GM18499 (cell line): ENCODE results near the gene SLC3A2.
A peak's percentile ranks its signal among the peaks of the same experiment; 100 is the strongest.

Experiments used
- ATAC-seq: cut with Tn5 transposase; IDR thresholded peaks from one replicate; pipeline ENCODE4 v1.9.1; 2021; ENCODE audit warnings: moderate number of reproducible peaks; ENCODE audit not compliant: insufficient read depth, unreplicated experiment

The SLC3A2 gene

DNA sequence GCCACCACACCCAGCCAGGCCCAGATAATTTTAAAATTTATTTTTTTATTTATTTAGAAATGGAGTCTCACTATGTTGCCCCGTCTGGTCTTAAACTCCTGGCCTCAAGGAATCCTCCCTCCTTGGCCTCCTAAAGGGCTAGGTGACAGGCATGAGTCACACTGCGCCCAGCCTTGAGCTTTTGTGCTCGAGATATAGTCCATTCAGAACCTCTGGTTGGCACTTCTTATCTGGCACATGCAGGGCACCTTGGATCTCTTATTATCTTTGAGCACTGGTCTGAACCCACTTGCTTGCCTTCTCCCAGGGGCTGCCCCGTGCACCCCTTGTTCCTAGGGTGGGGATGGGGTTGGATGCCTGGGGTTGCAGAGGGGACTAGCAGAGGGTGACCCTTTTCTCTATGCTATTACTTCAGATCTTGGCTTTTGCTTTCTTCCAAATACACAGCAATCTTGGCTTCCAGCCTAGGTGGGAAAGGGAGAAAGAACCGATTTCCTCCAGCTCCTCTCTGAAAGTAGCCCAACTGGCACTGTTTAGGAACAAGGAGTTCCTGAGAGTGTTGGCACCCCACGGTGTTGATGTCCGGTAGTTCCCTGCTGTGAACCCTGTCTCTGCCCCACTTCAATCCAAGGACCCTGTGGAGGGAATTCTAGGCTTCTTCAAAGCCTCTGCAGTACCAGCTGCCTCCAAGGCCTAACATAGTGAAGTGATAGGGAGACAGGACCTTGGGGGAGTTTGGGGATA is 1.3 kb upstream of the SLC3A2 start:
- ATAC-seq = no peak

DNA sequence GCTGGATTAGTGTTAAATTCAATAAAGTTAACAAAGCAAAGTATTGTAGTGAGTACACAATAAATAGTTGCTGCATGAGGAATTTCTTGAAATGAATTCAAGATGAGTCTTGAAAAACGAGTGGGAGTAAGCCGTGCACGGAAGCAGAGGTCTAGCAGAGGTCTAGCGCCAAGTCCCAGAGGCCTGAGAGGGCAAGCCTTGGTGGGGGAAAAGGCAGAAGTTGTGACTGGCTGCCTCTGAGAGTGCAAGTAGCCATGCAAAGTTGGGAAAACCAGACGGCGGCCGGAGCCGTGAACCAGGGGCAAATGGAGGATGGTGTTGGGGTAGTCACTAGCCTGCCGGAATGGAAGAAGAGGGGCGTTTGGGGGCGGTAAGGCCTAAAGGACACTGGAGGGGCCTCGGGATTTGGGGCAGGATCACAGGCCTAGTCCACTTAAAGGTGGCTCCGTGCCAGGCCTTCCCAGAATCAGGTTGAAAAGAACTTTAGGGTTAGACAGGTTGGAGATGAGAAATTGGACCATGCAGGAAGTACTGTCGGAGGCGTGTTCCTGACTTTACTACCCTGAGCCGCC is 379 bp upstream of the SLC3A2 start:
- ATAC-seq = no peak

DNA sequence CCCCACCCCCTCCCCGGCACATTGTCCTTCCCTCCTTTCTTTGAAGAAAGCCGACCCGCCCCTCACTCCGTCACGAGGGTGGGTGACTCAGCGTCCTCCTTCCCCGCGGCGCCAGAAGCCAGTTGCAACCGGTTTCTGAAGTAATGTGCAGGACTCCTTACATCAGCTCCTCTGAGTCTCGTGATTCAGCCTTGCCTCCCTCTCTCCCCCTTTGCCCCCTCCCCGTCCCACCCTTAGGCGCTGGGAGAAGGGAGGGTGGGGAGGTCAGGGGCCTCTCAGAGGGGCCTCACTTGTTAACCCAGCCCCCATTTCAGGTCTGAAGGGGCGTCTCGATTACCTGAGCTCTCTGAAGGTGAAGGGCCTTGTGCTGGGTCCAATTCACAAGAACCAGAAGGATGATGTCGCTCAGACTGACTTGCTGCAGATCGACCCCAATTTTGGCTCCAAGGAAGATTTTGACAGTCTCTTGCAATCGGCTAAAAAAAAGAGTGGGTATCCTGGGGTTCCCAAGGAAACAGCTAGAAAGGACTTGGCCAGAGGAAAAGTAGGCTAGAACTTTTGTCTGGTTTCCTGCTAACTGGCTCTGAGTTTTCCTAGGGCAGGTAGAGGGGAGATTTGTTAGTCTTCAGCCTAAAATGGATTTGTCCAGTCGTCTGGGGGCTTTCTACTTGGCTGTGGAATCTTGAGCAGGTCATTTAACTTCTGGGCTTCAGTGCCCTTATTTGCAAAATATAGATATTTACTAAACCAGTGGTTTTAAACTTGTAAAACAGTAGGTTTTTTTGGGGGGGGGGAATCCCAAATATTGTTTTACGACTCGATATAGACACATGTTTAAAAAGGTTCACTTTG is 1.1 kb downstream of the SLC3A2 start:
- peak; percentile 32 for ATAC-seq

DNA sequence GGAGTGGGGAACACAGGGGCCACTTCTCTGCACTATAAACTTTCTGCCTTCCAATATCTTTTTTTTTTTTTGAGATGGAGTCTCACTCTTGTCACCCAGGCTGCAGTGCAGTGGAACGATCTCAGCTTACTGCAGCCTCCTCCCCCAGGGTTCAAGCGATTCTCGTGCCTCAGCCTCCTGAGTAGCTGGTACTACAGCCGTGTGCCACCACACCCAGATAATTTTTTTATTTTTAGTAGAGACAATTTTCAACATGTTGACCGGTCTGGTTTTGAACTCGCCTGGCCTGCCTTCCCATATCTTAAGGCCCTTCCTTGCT is 1.7 kb downstream of the SLC3A2 start:
- no peak for ATAC-seq

DNA sequence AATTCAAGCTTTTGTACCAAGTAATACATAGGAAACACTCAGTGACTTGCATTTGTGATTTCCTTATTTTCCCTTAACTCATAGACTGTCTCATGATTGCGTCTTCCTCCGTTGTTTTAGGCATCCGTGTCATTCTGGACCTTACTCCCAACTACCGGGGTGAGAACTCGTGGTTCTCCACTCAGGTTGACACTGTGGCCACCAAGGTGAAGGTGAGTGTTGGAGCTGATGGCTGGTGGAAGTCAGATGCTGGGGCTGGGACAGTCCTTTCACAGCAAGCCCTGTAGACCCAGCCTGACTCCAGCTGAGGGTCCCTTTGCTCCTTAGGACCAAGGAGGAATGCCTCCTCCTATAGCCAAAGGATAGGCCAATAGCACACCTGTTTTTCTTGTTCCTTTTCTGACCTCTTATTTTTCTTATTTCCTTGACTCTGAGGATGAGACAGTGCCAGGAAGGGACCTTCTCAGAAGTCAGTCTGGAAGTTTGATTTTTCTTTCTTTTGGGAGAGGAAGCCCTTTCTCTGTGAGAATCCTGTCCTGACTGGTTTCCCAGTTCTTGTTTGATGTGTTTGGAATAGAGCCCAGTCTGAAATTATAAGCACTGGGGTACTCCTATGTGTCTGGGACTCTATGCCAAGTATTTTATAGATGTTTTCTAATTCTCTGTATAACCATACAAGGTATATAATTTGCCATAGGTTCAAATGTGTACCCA is 2.2 kb downstream of the SLC3A2 start:
- ATAC-seq = no peak

DNA sequence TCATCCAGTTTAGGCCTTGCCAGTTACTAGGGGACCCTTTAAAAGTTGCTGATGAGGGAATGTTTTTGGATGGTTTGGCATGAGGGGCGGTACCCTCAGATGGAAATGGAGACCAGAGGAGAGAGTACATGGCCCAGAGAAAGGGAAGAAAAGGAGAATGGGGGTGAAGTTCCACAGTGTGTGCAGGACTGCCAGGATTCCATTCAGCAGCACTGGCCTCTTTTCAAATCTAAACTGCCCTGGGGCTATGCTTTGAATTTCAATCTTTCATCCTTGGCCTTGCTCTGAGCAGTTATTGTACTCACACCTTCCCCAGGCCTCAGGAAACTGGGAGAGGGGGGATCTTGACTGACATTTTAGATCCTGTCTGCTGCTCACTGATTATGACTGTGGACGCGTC is 3.0 kb downstream of the SLC3A2 start:
- no peak for ATAC-seq

DNA sequence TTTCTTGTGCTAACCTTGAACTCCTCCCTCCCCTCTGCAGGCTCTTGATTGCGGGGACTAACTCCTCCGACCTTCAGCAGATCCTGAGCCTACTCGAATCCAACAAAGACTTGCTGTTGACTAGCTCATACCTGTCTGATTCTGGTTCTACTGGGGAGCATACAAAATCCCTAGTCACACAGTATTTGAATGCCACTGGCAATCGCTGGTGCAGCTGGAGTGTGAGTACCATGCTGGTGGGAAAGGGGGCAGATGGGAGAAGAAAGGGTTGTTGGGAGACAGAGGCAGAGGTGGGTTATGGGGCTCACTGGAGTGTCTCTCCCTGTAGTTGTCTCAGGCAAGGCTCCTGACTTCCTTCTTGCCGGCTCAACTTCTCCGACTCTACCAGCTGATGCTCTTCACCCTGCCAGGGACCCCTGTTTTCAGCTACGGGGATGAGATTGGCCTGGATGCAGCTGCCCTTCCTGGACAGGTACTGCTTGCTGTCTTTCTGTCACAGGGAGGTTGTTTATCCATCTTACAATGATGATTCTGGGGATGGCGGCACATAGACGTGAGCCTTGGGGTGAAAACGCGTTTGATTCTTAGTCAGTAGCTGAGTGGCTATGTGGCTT is 4.5 kb downstream of the SLC3A2 start:
- ATAC-seq = no peak

DNA sequence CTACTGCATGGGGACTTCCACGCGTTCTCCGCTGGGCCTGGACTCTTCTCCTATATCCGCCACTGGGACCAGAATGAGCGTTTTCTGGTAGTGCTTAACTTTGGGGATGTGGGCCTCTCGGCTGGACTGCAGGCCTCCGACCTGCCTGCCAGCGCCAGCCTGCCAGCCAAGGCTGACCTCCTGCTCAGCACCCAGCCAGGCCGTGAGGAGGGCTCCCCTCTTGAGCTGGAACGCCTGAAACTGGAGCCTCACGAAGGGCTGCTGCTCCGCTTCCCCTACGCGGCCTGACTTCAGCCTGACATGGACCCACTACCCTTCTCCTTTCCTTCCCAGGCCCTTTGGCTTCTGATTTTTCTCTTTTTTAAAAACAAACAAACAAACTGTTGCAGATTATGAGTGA is 7.7 kb downstream of the SLC3A2 start:
- ATAC-seq = no peak

DNA sequence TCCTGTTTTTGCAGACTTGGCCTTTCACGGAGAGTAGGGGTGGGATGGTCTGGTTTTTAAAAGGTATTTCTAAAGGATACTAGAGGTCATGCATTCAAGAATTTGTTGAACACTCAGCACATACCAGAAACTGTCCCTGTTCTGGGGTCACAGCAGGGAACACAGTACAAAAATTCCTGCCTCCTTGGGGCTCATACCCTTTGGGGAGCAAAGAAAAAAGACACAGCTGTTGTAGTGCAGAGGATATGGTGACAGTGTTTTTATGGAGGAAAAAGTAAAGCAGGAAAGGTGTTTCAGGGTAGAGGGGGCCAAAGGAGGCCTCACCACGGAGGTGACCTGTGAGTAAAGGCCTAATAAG is 8.4 kb downstream of the SLC3A2 start:
- ATAC-seq = no peak

DNA sequence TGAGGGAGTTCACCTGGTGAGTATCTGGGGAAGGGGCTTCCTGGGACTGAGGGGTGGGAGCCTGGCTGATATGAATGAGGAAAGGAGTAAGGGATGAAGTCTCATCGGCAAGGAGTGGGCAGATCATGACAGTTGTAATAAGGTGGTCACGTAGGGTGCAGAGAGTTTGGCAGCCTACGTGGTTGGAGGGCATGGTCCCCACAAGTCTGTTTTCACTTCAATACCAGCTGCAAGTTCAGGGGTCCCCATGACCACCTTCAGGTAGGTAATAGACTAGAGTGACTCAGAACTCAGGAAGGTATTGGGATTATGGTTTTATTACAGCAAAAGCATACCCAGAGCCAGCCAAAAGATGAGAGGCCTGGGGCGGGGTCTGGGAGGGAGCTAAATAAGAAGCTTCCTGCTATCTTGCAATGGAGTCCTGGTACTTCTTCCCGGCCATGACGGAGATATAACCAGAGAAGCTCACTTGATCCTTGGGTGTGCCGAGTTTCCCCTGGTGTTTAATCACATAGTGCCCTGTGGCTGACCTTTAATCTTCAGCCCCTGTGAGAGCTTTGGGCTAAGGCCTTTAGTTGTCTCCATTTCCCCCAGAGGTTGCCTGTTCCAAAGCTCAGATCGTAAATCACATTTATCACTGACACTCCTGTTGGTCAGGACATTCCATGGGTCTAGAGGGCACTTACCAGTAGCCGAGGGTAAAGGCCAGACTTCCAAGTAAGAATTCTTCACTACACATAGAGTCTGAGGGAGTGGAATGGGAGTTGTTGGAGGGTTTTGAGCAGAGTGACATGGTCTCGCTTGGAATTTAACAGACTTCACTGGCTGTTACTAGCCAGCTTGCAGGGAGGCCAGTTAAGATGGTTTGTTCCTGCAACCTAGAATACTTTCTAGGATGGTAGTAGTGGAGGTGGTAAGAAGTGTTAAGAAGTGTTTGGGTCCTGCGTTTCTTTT is 9.1 kb downstream of the SLC3A2 start:
- ATAC-seq = no peak

DNA sequence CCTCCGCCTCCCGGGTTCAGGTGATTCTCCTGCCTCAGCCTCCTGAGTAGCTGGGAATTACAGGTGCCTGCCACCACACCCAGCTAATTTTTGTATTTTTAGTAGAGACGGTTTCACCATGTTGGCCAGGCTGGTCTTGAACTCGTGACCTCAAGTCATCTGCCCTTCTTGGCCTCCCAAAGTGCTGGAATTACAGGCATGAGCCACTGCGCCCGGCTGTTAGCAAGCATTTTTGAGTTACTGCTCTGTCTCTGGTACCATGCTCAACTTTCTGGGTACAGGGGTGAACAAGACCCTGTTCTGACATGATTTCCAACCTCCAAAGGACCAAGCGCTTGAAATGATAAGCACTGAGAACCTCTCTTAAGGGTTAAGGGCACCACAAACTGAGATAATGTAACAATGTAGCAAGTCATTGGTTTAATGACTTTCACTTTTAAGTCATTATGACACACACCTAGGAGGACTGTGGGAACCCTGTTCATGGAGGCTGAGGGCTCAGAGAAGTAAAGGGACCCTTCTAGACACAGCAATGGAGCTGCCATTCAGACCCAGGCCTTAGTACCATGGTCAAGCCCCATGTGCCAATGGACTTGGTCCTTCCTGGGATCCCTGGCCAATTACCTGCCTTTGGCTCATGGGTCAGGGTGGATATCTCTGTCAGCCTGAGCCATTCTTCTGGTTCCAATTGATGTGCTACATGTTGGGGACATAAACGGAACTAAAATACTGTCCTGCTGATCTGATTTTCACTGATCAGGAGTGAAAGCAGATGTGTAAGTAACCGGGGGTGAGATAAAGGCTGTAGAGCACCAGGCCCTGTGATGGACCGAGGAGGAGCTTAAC is 11.6 kb downstream of the SLC3A2 start:
- no peak for ATAC-seq

DNA sequence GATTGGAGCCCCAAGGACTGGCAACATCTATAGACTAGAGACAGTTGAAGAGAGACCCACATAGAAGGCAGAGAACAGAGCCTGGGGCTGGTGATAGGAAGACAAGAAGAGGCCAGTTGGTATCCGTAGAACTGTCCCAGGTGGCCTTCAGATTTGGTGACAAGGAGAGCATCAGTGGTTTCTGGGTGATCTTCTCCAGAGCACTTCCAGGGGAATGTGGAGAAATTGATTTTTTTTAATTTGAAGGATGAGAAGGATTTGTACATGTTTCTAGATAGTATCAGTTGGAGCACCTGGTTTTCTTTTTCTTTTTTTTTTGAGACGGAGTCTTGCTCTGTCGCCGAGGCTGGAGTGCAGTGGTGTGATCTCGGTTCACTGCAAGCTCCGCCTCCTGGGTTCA is 14.8 kb downstream of the SLC3A2 start:
- no peak for ATAC-seq

DNA sequence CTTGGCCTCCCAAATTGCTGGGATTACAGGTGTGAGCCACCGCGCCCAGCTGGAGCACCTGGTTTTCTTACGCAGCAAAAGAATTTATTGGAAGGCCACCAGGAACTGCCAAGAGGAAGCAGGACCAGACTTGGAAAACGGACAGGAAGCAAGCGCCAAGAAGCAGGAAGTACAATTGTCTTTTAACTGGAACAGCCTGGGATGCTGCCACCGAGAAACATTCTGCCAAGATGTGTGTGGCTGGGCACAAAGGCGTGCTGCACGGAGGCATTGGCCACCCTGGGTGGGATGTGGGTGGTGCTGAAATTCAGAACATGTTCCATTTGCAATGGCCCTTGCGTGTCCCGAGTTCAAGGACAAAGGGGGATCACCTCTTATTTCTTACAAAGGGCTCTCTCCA is 15.4 kb downstream of the SLC3A2 start:
- no peak for ATAC-seq

DNA sequence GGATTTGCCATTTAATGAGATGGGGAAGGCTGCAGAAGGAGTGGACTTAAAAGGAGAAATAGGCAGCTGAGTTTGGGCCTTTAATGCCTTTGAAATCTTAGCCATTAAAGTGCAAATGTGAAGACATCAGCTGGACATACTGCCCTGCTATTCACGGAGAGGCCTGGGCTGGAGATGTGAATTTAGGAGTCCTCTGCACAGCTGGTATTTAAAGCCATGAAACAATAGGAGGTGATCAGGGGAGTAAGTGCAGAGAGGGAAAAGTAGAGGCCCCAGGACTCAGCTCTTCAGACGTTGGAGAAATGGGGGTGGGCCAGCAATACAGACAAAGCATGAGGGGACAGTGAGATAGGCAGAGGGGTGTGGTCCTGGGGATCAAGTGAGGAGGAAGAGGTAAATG is 16.6 kb downstream of the SLC3A2 start:
- no peak for ATAC-seq

DNA sequence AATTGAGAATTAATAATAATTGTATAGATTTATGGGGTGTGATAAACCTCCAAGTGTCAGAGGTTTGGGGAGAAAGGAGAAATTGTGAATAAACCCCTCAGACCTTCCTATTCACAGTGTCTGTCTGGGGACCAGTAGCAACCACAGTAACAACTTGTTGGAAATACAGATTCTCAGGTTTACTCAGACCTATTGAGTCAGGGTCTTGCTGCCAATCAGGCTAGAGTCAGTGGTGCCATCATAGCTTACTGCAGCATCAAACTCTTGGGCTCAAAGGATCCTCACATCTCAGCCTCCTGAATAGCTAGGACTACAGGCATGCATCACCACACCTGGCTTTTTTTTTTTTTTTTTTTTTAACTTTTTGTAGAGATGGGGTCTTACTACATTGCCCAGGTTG is 17.3 kb downstream of the SLC3A2 start:
- ATAC-seq = no peak

DNA sequence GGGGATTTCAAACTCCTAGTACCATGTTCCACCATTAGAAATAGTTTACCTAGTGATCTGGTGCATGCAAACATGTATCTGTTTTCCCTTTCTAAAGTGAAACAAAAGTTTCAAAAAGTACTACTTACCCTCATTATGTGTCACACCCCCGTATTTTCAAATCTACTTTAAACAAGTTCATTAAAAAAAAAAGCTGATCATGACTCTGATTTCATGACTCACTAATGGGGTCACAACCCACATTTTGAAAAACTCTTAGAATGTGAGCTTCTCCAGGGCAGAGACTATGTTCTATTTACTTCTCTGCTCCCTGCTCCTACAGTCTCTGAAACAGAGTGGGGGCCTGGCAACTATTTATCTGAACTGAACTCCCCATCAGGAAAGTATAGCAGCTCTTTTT is 22.2 kb downstream of the SLC3A2 start:
- ATAC-seq = no peak

DNA sequence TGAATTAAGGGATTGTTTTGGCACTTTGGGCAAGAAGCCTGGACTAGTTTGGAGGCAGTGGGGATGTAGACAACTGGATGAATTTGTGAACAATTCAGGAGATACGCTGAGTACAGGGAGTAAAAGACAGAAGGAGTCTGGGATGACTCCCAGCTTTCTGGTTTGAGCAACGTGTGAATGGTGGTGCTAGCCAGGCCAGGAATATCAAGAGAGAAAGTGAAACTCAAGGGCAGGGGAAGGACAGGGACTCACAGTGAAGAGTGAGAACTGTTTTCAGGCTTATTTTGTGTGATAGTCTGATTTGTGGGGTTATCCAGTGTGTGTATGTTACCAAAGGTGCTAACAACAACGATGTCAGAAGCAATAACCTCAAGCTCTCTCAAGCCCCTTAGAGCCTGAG is 24.6 kb downstream of the SLC3A2 start:
- ATAC-seq = no peak

DNA sequence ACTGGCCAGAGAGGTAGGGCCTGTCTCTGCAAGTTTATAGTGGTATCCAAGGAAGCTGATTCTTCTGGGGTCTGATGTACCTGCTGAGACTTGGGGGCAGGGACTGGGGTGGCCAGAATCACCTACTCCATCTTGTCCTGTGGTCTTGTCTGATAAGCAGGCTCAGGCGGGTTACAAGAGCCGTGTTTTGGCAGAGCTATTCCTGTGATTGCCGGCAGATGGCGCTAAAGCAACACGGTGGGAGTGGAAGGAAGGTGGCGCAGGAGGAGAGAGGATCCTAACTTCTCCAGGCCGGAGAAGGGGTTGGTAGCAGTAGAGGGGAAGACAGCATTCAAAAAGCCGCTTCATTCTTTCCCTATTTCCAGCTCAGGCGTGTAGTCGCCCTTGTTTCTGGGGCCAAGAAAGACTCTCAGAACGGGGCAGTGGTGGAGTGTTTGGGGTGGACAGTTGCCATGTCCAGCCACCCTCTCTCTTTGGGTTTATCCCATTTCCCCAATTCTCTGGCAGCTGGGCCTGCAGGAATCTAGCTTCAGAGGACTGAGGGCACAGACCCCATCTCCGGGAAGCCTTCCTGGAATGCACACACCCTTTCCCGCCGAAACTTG is 25.3 kb downstream of the SLC3A2 start:
- ATAC-seq = no peak
